Ovary (tissue), 9 donors: Measurements from ENCODE around the gene SOWAHD. TPM values are rescaled to one million over a fixed set of nuclear protein-coding genes. Genes with fewer than 3 reads are reported as not detected.

ENCODE experiments used
- DNase-seq, 5 donors: peaks; one replicate each; pipeline ENCODE4 v3.0.0-alpha.2; 2019 to 2020
- H3K27ac ChIP-seq, 2 donors: fragments of 200-600 bp; one replicate each; pipeline versions ENCODE4 v1.5.1 to v1.8.0; 2019 to 2022
- H3K27me3 ChIP-seq: fragments of 200-600 bp; one replicate; pipeline ENCODE4 v1.8.0; 2022
- H3K36me3 ChIP-seq: fragments of 200-600 bp; sonication (generic); one replicate; pipeline ENCODE4 v1.5.1; 2019
- H3K4me1 ChIP-seq: one replicate; pipeline ENCODE4 v1.8.1; 2013; ENCODE audit warnings: mild to moderate bottlenecking, moderate library complexity; ENCODE audit not compliant: insufficient read depth
- H3K4me3 ChIP-seq: fragments of 200-600 bp; sonication (generic); one replicate; pipeline ENCODE4 v1.5.1; 2017
- H3K9me3 ChIP-seq, 2 donors: fragments of 200-600 bp in 1 of 2; sonication (generic) in 1 of 2; one replicate each; pipeline versions ENCODE4 v1.5.1 to v1.8.1; 2013 to 2019; ENCODE audit warnings: mild to moderate bottlenecking in 1 of 2, moderate library complexity in 1 of 2
- CTCF ChIP-seq, 3 donors: fragments of 450-650 bp in 2 of 3; fragments of 200-600 bp in 1 of 3; IDR thresholded peaks; one replicate each; pipeline versions ENCODE4 v1.5.1 to v1.8.0; 2016 to 2022; ENCODE audit warnings: antibody characterized with exemption in 3 of 3, mild to moderate bottlenecking in 1 of 3
- EP300 ChIP-seq: sonication (generic); formaldehyde crosslinking; IDR thresholded peaks from one replicate; pipeline ENCODE4 v1.6.1; 2017; ENCODE audit warnings: antibody characterized with exemption
- POLR2A ChIP-seq: fragments of 450-650 bp; IDR thresholded peaks from one replicate; pipeline ENCODE4 v1.6.1; 2017; ENCODE audit warnings: antibody characterized with exemption, mild to moderate bottlenecking, moderate library complexity
- WGBS, 3 donors: extraction: QIAGEN DNeasy Blood & Tissue Kit in 1 of 3; methylation state at CpG; one replicate each; pipeline versions ENCODE4 v1.1.5 to v1.1.7; 2013 to 2017; 5-methylcytosine and 5-hydroxymethylcytosine counted together
- intact Hi-C, 4 donors: fragments of 100-400 bp; cut with DNase I; formaldehyde crosslinking; loops; one replicate each; pipeline versions ENCODE4 v1.11.0 to v1.15.1; 2022 to 2023
- polyA plus RNA-seq, 2 donors: library from polyadenylated mRNA; stranded (reverse); fragments of 200-250 nt in 1 of 2; fragments of 350-450 nt in 1 of 2; fragmentation: Illumina TruSeq in 1 of 2; extraction: RNeasy Lipid Tissue Mini Kit (QIAGEN cat#74804) in 1 of 2; gene quantifications; one replicate each; pipeline ENCODE4 v1.2.3, GENCODE V29; 2013 to 2014
- total RNA-seq, 7 donors: library from RNA; depleted of rRNA in 2 of 7; stranded (reverse); fragments of >200 nt in 2 of 7; fragmentation: NEBNext Ultra II Directional in 3 of 7; extraction: Animal tissue kit (Norgen Biotek cat#: 25700) in 3 of 7; gene quantifications; one replicate each; pipeline versions ENCODE4 v1.1.0 to v1.2.4, GENCODE V29; 2016 to 2023
- donor health status: DM: no; HTN: no; CAD: no; lungs with moderate emphysema.
- donor health status: DM: no; HTN: no; CAD: no.
- donor health status: Bipolar disorder and iron deficiency.
- donor health status: DM: yes; HTN: yes; CAD: no.
- donor health status: DM: no; HTN: no; CAD: no.
- donor health status: DM: yes; HTN: yes; CAD: no.

The SOWAHD gene
- total and polyA plus RNA-seq, 9 donors = 0.12 to 2.3 (median 0.50) TPM; not detected in 2

- no peaks in the 10 kb centered on the region for H3K4me1 ChIP-seq
- no peaks in the 10 kb centered on the region for H3K27me3 ChIP-seq
- TF ChIP-seq EP300 (no peak), CTCF (IDR thresholded peaks at IDR 0.05) (no peak), POLR2A (no peak)
- WGBS, 3 donors = 50 to 63% (median 55%) methylated on average over 34 to 44 of the region's 44 CpGs
- no peak for DNase-seq
- no peaks in the 10 kb centered on the region for H3K36me3 ChIP-seq
- H3K27ac ChIP-seq = no peak overlapping the region
- no peak overlapping the region for H3K4me3 ChIP-seq
- H3K9me3 ChIP-seq = no peaks in the 10 kb centered on the region
- intact Hi-C loops = no loop called here
Observed at GRCh38 chrX:119759248-119759766, 919 bp downstream of the SOWAHD start.

GRCh38 chrX:119760026-119760877, 1.9 kb downstream of the SOWAHD start:
- Histone ChIP-seq H3K4me1 (no peaks in the 10 kb centered on the region), H3K9me3 (no peaks in the 10 kb centered on the region), H3K27me3 (no peaks in the 10 kb centered on the region), H3K27ac (no peak overlapping the region), H3K4me3 (no peak overlapping the region), H3K36me3 (no peaks in the 10 kb centered on the region)
- intact Hi-C loops = no loop called here
- TF ChIP-seq CTCF (IDR thresholded peaks at IDR 0.05) (no peak), POLR2A (no peak), EP300 (no peak)
- 85 to 87% (median 86%) methylated on average over 18 of the region's 18 CpGs for WGBS, 3 donors
- no peak for DNase-seq

GRCh38 chrX:119762718-119763117, 4.3 kb downstream of the SOWAHD start:
- TF ChIP-seq CTCF (IDR thresholded peaks at IDR 0.05) = no peak
- no peak for TF ChIP-seq EP300
- no peak for TF ChIP-seq POLR2A
- H3K36me3 ChIP-seq = no peaks in the 10 kb centered on the region
- intact Hi-C loops = no loop called here

GRCh38 chrX:119763181-119763580, 4.8 kb downstream of the SOWAHD start:
- WGBS, 3 donors = 32 to 47% (median 46%) methylated on average over 7 of the region's 7 CpGs
- no peaks in the 10 kb centered on the region for H3K4me1 ChIP-seq
- no peak for TF ChIP-seq CTCF (IDR thresholded peaks at IDR 0.05)
- no peak for TF ChIP-seq EP300
- TF ChIP-seq POLR2A = no peak
- H3K27me3 ChIP-seq = no peaks in the 10 kb centered on the region
- no peaks in the 10 kb centered on the region for H3K36me3 ChIP-seq
- no peak overlapping the region for H3K4me3 ChIP-seq
- intact Hi-C loops = no loop called here
- H3K27ac ChIP-seq = no peak overlapping the region
- H3K9me3 ChIP-seq = no peaks in the 10 kb centered on the region
- no peak for DNase-seq

More at GRCh38 chrX:119762718-119763117, 4.3 kb downstream of the SOWAHD start:
- H3K27me3 ChIP-seq = no peaks in the 10 kb centered on the region
- no peaks in the 10 kb centered on the region for H3K9me3 ChIP-seq
- H3K4me3 ChIP-seq = no peak overlapping the region
- no peak for DNase-seq
- 61 to 81% (median 64%) methylated on average over 3 of the region's 3 CpGs for WGBS, 3 donors
- H3K27ac ChIP-seq = no peak overlapping the region
- no peaks in the 10 kb centered on the region for H3K4me1 ChIP-seq
